MG63 (cell line): Measurements from ENCODE around the gene RTN4. TPM values are rescaled to one million over a fixed set of nuclear protein-coding genes. Genes with fewer than 3 reads are reported as not detected.
"Not testable (repeated sequence)": the region's sequence is repeated elsewhere in the genome, so short reads cannot be mapped to it uniquely, and the experiment has no call there.

ENCODE experiments used
- DNase-seq: peaks from one replicate; pipeline ENCODE4 v3.0.0-alpha.2; 2020
- H3K27me3 ChIP-seq: fragments of 250-450 bp; sonication (Bioruptor Pico); 2 replicates; pipeline ENCODE4 v1.5.1; 2020; ENCODE audit warnings: mild to moderate bottlenecking, moderate library complexity
- H3K36me3 ChIP-seq: fragments of 250-450 bp; sonication (Bioruptor Pico); 2 replicates; pipeline ENCODE4 v1.5.1; 2020; ENCODE audit warnings: mild to moderate bottlenecking, moderate library complexity
- H3K4me3 ChIP-seq: fragments of 250-450 bp; sonication (Bioruptor Pico); 2 replicates; pipeline ENCODE4 v1.5.1; 2020; ENCODE audit warnings: mild to moderate bottlenecking, moderate library complexity
- H3K9me3 ChIP-seq: fragments of 250-450 bp; sonication (Bioruptor Pico); 2 replicates; pipeline ENCODE4 v1.5.1; 2020; ENCODE audit warnings: mild to moderate bottlenecking, moderate library complexity
- total RNA-seq: library from RNA; depleted of rRNA; stranded (reverse); fragments of >200 nt; shearing (Covaris generic); gene quantifications from 2 replicates; pipeline ENCODE4 v1.2.3, GENCODE V29; 2014; ENCODE audit warnings: low replicate concordance; rRNA removed

The RTN4 gene, protein sequence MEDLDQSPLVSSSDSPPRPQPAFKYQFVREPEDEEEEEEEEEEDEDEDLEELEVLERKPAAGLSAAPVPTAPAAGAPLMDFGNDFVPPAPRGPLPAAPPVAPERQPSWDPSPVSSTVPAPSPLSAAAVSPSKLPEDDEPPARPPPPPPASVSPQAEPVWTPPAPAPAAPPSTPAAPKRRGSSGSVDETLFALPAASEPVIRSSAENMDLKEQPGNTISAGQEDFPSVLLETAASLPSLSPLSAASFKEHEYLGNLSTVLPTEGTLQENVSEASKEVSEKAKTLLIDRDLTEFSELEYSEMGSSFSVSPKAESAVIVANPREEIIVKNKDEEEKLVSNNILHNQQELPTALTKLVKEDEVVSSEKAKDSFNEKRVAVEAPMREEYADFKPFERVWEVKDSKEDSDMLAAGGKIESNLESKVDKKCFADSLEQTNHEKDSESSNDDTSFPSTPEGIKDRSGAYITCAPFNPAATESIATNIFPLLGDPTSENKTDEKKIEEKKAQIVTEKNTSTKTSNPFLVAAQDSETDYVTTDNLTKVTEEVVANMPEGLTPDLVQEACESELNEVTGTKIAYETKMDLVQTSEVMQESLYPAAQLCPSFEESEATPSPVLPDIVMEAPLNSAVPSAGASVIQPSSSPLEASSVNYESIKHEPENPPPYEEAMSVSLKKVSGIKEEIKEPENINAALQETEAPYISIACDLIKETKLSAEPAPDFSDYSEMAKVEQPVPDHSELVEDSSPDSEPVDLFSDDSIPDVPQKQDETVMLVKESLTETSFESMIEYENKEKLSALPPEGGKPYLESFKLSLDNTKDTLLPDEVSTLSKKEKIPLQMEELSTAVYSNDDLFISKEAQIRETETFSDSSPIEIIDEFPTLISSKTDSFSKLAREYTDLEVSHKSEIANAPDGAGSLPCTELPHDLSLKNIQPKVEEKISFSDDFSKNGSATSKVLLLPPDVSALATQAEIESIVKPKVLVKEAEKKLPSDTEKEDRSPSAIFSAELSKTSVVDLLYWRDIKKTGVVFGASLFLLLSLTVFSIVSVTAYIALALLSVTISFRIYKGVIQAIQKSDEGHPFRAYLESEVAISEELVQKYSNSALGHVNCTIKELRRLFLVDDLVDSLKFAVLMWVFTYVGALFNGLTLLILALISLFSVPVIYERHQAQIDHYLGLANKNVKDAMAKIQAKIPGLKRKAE
- total RNA-seq: 304 and 433 TPM in 2 replicates

DNA sequence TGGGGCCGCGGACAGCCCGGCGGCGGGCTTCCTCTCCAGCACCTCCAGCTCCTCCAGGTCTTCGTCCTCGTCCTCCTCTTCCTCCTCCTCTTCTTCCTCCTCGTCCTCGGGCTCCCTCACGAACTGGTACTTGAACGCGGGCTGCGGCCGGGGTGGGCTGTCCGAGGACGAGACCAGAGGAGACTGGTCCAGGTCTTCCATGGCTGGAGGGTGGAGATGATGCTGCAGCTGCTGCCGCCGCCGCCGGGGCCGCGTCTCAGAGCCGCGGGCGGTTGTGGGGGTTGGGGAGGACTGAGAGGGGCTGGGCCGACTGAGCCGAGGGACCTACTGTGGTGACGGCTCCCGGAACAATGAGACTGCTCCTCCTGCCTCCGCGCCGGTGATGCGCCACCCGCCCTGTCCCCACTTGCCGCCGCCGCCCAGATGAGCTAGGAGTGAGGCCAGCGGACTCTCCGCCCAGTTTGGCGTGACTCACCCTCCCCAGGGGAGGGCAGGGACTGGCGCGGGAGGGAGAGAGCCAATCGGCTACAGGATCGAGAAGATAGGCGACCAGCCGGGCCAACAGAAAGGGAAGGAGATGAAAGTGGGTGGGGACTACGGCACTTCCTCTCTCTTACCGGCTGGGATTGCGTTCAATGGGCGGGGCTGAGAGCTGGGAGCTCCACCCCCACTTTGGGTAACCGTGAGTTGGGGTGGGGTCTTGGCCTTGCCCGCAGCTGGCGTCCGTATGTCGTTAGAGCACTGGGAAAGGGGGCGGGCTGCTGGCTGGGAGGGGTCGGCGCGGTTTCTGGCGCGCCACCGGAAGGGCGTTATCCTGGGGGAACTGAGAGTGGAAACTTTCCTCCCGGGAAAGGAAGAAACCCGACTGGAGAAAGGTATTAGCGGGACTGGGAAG is at the start of gene RTN4:
Gene RTN4 (minus strand): TSS at position 352 of the 895 bp plus-strand sequence. CDS start 151 bp downstream, at position 201.
- peak within 1 kb of the TSS; percentile 87 for H3K4me3 ChIP-seq
- H3K27me3 ChIP-seq: no peaks in the 10 kb centered on the region
- H3K36me3 ChIP-seq: peaks cover 40% of the 10 kb centered on the region
- peak; percentile 99 for DNase-seq
- peaks cover 18% of the 10 kb centered on the region for H3K9me3 ChIP-seq

DNA sequence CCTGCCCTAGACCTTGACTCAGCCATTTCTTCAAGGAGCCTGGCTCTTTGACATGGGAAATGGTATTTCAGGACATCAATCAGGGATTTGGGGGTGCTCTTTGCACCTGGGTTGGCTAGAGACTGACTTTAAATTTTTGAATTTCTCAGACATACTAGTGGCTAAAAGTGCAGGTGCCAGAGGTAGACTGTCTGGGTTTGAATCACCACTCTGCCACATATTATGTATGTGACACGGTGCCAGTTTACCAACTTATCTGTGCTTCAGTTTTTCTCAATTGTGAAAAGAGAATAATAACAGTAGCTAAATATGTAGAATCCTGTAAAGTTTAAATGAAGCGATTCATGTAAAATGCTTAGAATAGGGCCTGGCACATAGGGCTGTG is 49.2 kb upstream of the RTN4 start:
- Histone ChIP-seq H3K36me3 (no peaks in the 10 kb centered on the region; the same call in 1 of the 2 replicates), H3K27me3 (no peaks in the 10 kb centered on the region)
- no peak for DNase-seq

DNA sequence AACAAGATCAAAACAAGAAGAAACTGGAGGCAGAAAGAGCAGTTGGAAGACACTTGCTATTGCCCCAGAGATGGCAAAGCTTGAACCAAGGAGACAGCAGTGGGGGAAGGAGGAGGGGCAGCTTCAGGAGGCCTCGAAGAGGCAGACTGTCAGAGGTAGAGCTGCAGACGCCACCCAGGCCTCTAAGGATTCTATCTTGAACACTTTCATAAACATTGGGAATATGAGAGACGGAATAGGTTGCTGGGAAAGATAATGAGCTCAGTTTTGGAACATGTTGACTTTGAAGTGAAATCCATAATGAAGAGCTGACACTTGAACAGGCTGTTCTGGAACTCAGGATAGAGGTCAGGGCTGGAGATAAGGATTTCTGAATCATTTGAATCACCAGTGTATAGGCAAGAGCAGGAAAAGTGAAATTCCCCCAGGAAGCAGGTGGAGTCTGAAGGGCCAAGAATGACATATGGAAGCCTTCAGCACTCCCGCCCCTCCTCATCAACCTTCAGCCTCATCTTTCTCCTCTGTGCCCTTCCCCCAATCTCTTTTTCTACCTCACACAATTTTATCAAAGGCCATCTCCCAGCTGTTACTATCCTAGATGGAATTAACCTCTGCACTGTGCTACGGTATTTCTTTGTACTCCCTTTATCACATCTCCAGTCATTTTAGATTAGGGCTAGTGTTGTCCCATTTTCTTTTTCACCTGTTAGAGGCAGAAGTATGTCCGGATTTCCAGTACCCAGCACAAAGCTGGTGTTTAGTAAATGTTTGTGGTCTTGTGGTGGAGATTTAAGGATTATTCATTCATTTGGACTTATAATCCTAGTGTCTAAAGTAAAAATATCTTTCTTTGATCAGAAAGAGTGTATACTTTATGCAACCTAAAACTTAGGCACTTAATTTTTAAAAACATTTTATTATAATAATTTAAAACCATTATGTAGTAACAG is 47.5 kb upstream of the RTN4 start:
- H3K27me3 ChIP-seq: no peaks in the 10 kb centered on the region
- no peaks in the 10 kb centered on the region; the same call in 1 of the 2 replicates for H3K36me3 ChIP-seq
- H3K9me3 ChIP-seq: no peaks in the 10 kb centered on the region
- no peak overlapping the region for H3K4me3 ChIP-seq
- no peak for DNase-seq

More for the DNA sequence above, 49.2 kb upstream of the RTN4 start:
- no peak overlapping the region for H3K4me3 ChIP-seq
- no peaks in the 10 kb centered on the region for H3K9me3 ChIP-seq

GRCh38 chr2:55097082-55097460 is 46.8 kb upstream of the RTN4 start:
- no peak for DNase-seq
- H3K9me3 ChIP-seq: no peaks in the 10 kb centered on the region
- no peaks in the 10 kb centered on the region for H3K27me3 ChIP-seq
- H3K36me3 ChIP-seq: no peaks in the 10 kb centered on the region; the same call in 1 of the 2 replicates
- H3K4me3 ChIP-seq: no peak overlapping the region

GRCh38 chr2:55096586-55096985 is 46.3 kb upstream of the RTN4 start:
- H3K4me3 ChIP-seq: no peak overlapping the region
- no peaks in the 10 kb centered on the region for H3K9me3 ChIP-seq
- DNase-seq: no peak
- no peaks in the 10 kb centered on the region for H3K27me3 ChIP-seq
- H3K36me3 ChIP-seq: no peaks in the 10 kb centered on the region; the same call in 1 of the 2 replicates

- Histone ChIP-seq H3K27me3 (no peaks in the 10 kb centered on the region), H3K9me3 (no peaks in the 10 kb centered on the region), H3K36me3 (no peaks in the 10 kb centered on the region), H3K4me3 (no peak overlapping the region)
- no peak for DNase-seq
Measured at GRCh38 chr2:55093381-55093780, 43.1 kb upstream of the RTN4 start.

- H3K27me3 ChIP-seq: no peaks in the 10 kb centered on the region
- DNase-seq: no peak
Measured at GRCh38 chr2:55092439-55092838, 42.2 kb upstream of the RTN4 start.

GRCh38 chr2:55091681-55092080 is 41.4 kb upstream of the RTN4 start:
- not testable (repeated sequence) for DNase-seq, H3K27me3 ChIP-seq

More at GRCh38 chr2:55092439-55092838, 42.2 kb upstream of the RTN4 start:
- Histone ChIP-seq H3K9me3 (no peaks in the 10 kb centered on the region), H3K4me3 (no peak overlapping the region), H3K36me3 (no peaks in the 10 kb centered on the region)

DNA sequence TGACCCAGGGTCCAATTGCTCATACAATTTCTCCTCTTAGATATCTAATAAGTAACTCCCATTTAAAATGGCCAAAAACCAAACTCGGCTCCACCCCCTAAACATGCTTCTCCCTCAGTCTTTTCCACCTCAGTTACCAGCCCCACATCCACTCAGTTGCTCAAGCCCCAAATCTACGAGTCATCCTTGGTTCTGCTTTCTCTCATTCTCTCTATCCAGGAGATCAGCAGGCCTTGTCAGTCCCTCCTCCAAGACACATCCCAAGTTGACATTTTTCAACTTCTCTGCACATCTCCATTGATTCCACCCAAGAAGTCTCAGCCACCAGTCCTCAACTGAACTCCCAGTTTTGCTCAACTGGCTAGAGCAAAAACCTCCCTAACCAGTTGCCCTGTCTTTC is 40.5 kb upstream of the RTN4 start:
- Histone ChIP-seq H3K4me3 (no peak overlapping the region), H3K9me3 (no peaks in the 10 kb centered on the region), H3K36me3 (no peaks in the 10 kb centered on the region), H3K27me3 (no peaks in the 10 kb centered on the region)
- peak; percentile 21 for DNase-seq

More at GRCh38 chr2:55091681-55092080, 41.4 kb upstream of the RTN4 start:
- H3K4me3 ChIP-seq, H3K36me3 ChIP-seq, H3K9me3 ChIP-seq: not testable (repeated sequence)

DNA sequence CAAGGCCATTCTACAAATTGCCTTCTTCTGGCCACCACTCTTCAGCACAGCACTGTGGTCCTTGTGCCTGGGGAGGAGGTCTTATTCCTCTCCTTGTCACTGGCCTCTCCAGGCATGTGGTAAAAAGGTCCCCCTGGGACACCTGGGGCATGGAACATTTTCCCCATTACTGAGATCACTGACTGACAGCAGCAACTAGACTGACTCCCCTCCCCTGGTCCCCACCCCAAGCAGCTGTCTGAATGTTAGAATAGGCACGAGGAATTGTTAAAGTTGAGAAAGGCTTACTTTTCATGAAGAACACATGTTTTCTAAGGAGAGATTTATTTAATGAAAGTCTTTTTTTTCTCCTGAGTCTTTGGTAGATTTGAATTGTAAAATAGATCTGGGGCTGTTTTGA is 39.5 kb upstream of the RTN4 start:
- no peak overlapping the region for H3K4me3 ChIP-seq
- no peaks in the 10 kb centered on the region for H3K9me3 ChIP-seq
- DNase-seq: no peak
- no peaks in the 10 kb centered on the region for H3K36me3 ChIP-seq
- no peaks in the 10 kb centered on the region for H3K27me3 ChIP-seq

GRCh38 chr2:55088400-55088799 is 38.1 kb upstream of the RTN4 start:
- Histone ChIP-seq H3K27me3 (no peaks in the 10 kb centered on the region), H3K9me3 (no peaks in the 10 kb centered on the region), H3K36me3 (no peaks in the 10 kb centered on the region), H3K4me3 (no peak overlapping the region)
- DNase-seq: no peak

DNA sequence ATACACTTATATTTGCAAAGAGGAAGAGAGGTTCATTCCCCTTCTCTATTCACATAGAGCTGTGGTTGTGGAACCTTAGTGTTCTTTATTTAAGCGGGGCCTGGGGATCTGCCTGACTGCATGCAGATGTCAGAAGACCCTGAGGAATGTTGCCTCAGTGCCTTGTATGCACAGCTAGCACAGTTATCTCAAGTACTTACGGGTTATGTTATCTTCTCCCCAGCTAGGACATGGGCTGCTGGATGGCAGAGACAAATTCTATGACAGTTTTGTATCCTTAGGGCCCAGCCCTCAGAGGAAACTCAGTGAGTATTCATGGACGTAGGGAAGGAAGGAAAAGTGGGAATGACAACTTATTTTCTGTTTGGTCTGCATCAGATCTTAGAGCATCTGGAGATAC is 37.7 kb upstream of the RTN4 start:
- Histone ChIP-seq H3K36me3 (no peaks in the 10 kb centered on the region), H3K4me3 (no peak overlapping the region), H3K9me3 (no peaks in the 10 kb centered on the region), H3K27me3 (no peaks in the 10 kb centered on the region)
- DNase-seq: no peak

DNA sequence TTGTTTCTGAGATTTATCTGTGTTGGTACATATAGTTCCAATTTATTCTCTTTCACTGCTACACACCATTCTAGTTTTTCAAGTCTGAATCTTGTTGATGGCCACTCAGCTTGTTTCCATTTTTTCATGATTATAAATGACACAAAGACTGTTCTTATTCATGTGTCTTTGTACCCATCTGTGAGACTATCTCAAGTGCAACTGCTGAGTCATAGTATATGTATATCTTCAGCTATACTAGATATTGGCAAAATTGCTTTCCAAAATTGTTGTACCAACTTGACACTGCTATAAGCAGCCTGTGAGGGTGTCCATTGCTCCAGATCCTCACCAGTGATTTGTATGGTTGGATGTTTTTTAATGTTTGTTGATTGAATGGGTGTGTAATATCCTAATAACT is 37.2 kb upstream of the RTN4 start:
- DNase-seq: no peak
- no peak overlapping the region for H3K4me3 ChIP-seq
- H3K27me3 ChIP-seq: no peaks in the 10 kb centered on the region
- H3K9me3 ChIP-seq: no peaks in the 10 kb centered on the region
- no peaks in the 10 kb centered on the region for H3K36me3 ChIP-seq

DNA sequence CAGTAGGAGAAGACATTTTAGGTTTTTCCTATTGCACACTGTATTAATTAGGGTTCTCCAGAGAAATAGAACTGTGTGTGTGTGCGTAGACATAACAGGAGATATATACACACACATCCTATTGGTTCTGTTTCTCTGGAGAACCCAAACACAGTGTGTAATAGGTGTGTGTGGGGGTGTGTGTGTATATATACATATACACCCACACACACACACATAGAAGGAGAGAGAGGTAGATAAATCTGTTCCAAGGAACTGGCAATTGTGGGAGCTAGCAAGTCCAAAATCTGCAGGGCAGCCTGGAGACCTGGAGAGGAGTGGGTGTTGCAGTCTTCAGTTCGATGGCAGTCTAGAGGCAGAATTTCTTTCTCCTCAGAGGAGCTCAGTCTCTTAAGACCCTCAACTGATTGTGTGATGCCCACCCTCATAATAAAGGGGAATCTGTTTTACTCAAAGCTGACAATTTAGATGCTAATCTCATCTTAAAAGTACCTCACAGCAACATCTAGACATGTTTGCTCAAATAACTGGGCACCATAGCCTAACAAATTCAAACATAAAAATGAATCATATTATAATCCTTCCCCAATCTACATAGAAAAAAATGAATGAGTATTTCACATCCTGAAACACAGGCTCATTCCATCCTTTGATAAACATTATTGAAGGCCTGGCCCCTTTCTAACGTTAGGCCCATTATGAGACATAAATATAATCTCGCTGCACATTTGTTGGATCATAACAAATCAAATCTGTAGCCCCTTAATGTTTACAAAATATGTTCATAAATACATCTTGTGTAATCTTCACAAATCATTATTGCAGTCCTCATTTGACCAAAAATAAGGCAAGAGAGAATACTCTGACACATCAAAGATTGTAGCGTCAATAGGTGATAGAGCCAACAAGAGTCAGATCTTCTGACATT is 35.1 kb upstream of the RTN4 start:
- no peak for DNase-seq
- H3K9me3 ChIP-seq: peaks cover under 1% of the 10 kb centered on the region; the same call in 1 of the 2 replicates

More for the DNA sequence above, 35.1 kb upstream of the RTN4 start:
- H3K27me3 ChIP-seq: no peaks in the 10 kb centered on the region
- no peaks in the 10 kb centered on the region for H3K36me3 ChIP-seq
- no peak overlapping the region for H3K4me3 ChIP-seq
